HepG2 (cell line): ENCODE results near the gene FGF1. TPM values are rescaled to one million over a fixed set of nuclear protein-coding genes. Genes with fewer than 3 reads are reported as not detected.

Experiments used
- ETV5 ChIP-seq: IDR thresholded peaks from 2 replicates; pipeline ENCODE4 v1.6.1; 2018; ENCODE audit warnings: missing biosample characterization, missing genetic modification reagents, inconsistent platforms, borderline replicate concordance
- HES4 ChIP-seq: sonication (generic); formaldehyde crosslinking; IDR thresholded peaks from 2 replicates; pipeline ENCODE4 v1.9.0; 2021; ENCODE audit warnings: mild to moderate bottlenecking, missing genetic modification reagents, borderline replicate concordance
- HMGXB3 ChIP-seq: sonication (generic); formaldehyde crosslinking; IDR thresholded peaks from 2 replicates; pipeline ENCODE4 v1.4.0; 2020; ENCODE audit warnings: missing genetic modification reagents, borderline replicate concordance
- KLF11 ChIP-seq: IDR thresholded peaks from 2 replicates; pipeline ENCODE4 v1.6.1; 2016; ENCODE audit warnings: missing compliant biosample characterization
- RERE ChIP-seq: IDR thresholded peaks from 2 replicates; pipeline ENCODE4 v1.6.1; 2016; ENCODE audit warnings: low read depth, missing genetic modification reagents, missing compliant biosample characterization
- SKIL ChIP-seq: sonication (generic); formaldehyde crosslinking; IDR thresholded peaks from 2 replicates; pipeline ENCODE4 v1.8.0; 2022; ENCODE audit warnings: missing genetic modification reagents, mild to moderate bottlenecking, moderate library complexity, borderline replicate concordance
- SOX5 ChIP-seq: IDR thresholded peaks from 2 replicates; pipeline ENCODE4 v1.6.1; 2016; ENCODE audit warnings: borderline replicate concordance
- SOX6 ChIP-seq, 2 experiments: fragments of 450-650 bp in 1 of 2; sonication (generic) in 1 of 2; formaldehyde crosslinking in 1 of 2; IDR thresholded peaks; 2 replicates each; pipeline versions ENCODE4 v1.4.0 to v1.6.1; 2017 to 2020; ENCODE audit warnings: antibody characterized with exemption in 1 of 2, mild to moderate bottlenecking in 1 of 2, missing genetic modification reagents in 1 of 2
- SP140L ChIP-seq: sonication (generic); formaldehyde crosslinking; IDR thresholded peaks from 2 replicates; pipeline ENCODE4 v1.4.0; 2020; ENCODE audit warnings: missing genetic modification reagents, borderline replicate concordance
- SUZ12 ChIP-seq: fragments of 150-350 bp; IDR thresholded peaks from 2 replicates; pipeline ENCODE4 v1.6.1; 2014; ENCODE audit warnings: low read depth, low read length
- TP53 ChIP-seq: sonication (generic); formaldehyde crosslinking; conservative IDR thresholded peaks from 2 replicates; pipeline ENCODE4 v1.4.0; 2020; ENCODE audit warnings: missing genetic modification reagents
- ZNF33A ChIP-seq: sonication (generic); formaldehyde crosslinking; IDR thresholded peaks from 2 replicates; pipeline ENCODE4 v1.5.1; 2020; ENCODE audit warnings: missing genetic modification reagents, mild to moderate bottlenecking, moderate library complexity, borderline replicate concordance
- ZNF34 ChIP-seq: sonication (generic); formaldehyde crosslinking; IDR thresholded peaks from 2 replicates; pipeline ENCODE4 v1.4.0; 2020; ENCODE audit warnings: mild to moderate bottlenecking, missing genetic modification reagents, borderline replicate concordance
- ZNF350 ChIP-seq: sonication (generic); formaldehyde crosslinking; IDR thresholded peaks from 2 replicates; pipeline ENCODE4 v1.4.0; 2020; ENCODE audit warnings: mild to moderate bottlenecking, low read depth, missing genetic modification reagents, borderline replicate concordance
- ZNF580 ChIP-seq: IDR thresholded peaks from 2 replicates; pipeline ENCODE4 v1.6.1; 2016; ENCODE audit warnings: low read depth, borderline replicate concordance
- ZNF782 ChIP-seq: sonication (generic); formaldehyde crosslinking; IDR thresholded peaks from 2 replicates; pipeline ENCODE4 v1.4.0; 2020; ENCODE audit warnings: missing genetic modification reagents, mild to moderate bottlenecking, borderline replicate concordance
- polyA plus RNA-seq, 8 experiments: library from polyadenylated mRNA; depleted of rRNA in 3 of 8; stranded (reverse) in 7 of 8; unstranded in 1 of 8; fragments of >200 nt; fragmentation: Illumina TruSeq in 4 of 8; extraction: Trizol in 4 of 8; gene quantifications; 2 replicates each; pipeline versions ENCODE4 v1.2.1 to v1.2.3, GENCODE V29; 2011 to 2016; ENCODE audit warnings: low read depth in 4 of 8, missing spikeins in 1 of 8, mixed read lengths in 1 of 8; ENCODE audit not compliant: insufficient read depth in 1 of 8
- total RNA-seq, 5 experiments: library from RNA; depleted of rRNA; stranded (reverse); fragments of >200 nt; fragmentation: Illumina TruSeq; extraction: Trizol; gene quantifications; 2 replicates each; pipeline ENCODE4 v1.2.3, GENCODE V29; 2016; ENCODE audit warnings: low read depth in 1 of 5

FGF1 gene
- total and polyA plus RNA-seq, 2 of the 13 experiments (the other 11 are each of a cell fraction or from before 2014, with no cell fraction given) = not detected

- TF ChIP-seq SKIL = 0 out of 2 replicates have a peak, but pooled peaks have one; percentile 33
- no peak for TF ChIP-seq KLF11 (CRISPR knock-in tag)
- TF ChIP-seq TP53 (CRISPR knock-in tag) = no peak
- peak; percentile 48; the same call in 1 of the 2 replicates for TF ChIP-seq SOX5 (CRISPR knock-in tag)
- 0 out of 2 replicates have a peak, but pooled peaks have one; percentile 20 for TF ChIP-seq RERE (CRISPR knock-in tag)
- no peak for TF ChIP-seq SOX6 (IDR thresholded peaks at IDR 0.05)
- peak; percentile 66; the same call in 1 of the 2 replicates for TF ChIP-seq SOX6 (CRISPR knock-in tag; IDR thresholded peaks at IDR 0.05)
- no peak for TF ChIP-seq HMGXB3 (CRISPR knock-in tag)
- no peak for TF ChIP-seq HES4 (CRISPR knock-in tag)
- no peak for TF ChIP-seq ZNF580 (CRISPR knock-in tag)
- TF ChIP-seq ZNF350 (CRISPR knock-in tag) = no peak
- peak; percentile 16; the same call in 1 of the 2 replicates for TF ChIP-seq ETV5
- no peak for TF ChIP-seq ZNF782
- no peak for TF ChIP-seq ZNF34 (CRISPR knock-in tag)
- no peak for TF ChIP-seq ZNF33A (CRISPR knock-in tag)
- no peak for TF ChIP-seq SUZ12
- TF ChIP-seq SP140L (CRISPR knock-in tag) = no peak
Observed at GRCh38 chr5:142720641-142721271, 34.9 kb upstream of the FGF1 start (continued).
